Spleen (tissue), 7 donors: Measurements from ENCODE around the gene TMEM222.

ENCODE experiments used
- POLR2AphosphoS5 ChIP-seq, 3 donors: sonication (generic); formaldehyde crosslinking; IDR thresholded peaks; one replicate each; pipeline ENCODE4 v1.5.1; 2017; ENCODE audit warnings: antibody characterized with exemption in 3 of 3
- TF ChIP-seq, protein P1 (sequence below), 11 experiments: fragments of 200-600 bp in 7 of 11; fragments of 450-650 bp in 4 of 11; sonication (generic) in 4 of 11; IDR thresholded peaks in 8 of 11; conservative IDR thresholded peaks in 3 of 11; 1 replicate in 7 of 11; 2 replicates in 4 of 11; pipeline versions ENCODE4 v1.4.0 to v1.8.0; 2016 to 2021; ENCODE audit warnings: antibody characterized with exemption in 11 of 11, inconsistent platforms in 4 of 11, mild to moderate bottlenecking in 1 of 11
- donor health status: DM: no; HTN: no; CAD: no; lungs with moderate emphysema.
- donor health status: DM: no; HTN: no; CAD: no.
- donor health status: DM: no; HTN: no; CAD: no.

GRCh38 chr1:27364696-27365371 lies 42.9 kb downstream of the TMEM222 start:
- TF ChIP-seq, protein P1, sequence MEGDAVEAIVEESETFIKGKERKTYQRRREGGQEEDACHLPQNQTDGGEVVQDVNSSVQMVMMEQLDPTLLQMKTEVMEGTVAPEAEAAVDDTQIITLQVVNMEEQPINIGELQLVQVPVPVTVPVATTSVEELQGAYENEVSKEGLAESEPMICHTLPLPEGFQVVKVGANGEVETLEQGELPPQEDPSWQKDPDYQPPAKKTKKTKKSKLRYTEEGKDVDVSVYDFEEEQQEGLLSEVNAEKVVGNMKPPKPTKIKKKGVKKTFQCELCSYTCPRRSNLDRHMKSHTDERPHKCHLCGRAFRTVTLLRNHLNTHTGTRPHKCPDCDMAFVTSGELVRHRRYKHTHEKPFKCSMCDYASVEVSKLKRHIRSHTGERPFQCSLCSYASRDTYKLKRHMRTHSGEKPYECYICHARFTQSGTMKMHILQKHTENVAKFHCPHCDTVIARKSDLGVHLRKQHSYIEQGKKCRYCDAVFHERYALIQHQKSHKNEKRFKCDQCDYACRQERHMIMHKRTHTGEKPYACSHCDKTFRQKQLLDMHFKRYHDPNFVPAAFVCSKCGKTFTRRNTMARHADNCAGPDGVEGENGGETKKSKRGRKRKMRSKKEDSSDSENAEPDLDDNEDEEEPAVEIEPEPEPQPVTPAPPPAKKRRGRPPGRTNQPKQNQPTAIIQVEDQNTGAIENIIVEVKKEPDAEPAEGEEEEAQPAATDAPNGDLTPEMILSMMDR (IDR thresholded peaks at IDR 0.05 in 8 of 11, conservative IDR thresholded peaks at IDR 0.05 in 3 of 11), result no peak
- TF ChIP-seq POLR2AphosphoS5 (IDR thresholded peaks at IDR 0.05), result no peak
